ENCODE data around the gene ESYT3. TPM values are rescaled to one million over a fixed set of nuclear protein-coding genes. Genes with fewer than 3 reads are reported as not detected.

Gene ESYT3
- total and polyA plus RNA-seq, 2 of the 8 experiments (the other 6 are each of a cell fraction or from before 2014, with no cell fraction given), result 4.4 to 7.3 TPM

DNA sequence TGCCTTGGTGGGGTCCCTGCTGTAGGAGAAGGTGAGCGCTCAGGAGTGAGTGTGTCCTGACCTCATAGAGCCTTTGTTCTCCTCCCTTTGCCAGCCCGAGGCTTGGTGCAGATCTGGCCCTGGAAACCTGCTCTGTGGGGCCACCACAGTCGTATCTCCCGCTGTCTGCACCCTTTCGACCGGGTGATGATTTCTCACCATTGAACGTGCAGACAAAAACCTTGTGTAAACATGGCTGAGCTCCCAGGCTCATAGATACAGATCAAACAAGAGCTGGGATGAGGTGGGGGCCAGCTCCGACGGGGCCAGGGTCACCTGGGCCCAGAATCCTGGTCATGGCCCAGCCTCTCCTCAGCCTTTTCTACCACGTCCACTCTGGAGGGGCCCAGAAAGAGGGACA lies 34.6 kb upstream of the ESYT3 start (continued):
- TF ChIP-seq, protein P1, sequence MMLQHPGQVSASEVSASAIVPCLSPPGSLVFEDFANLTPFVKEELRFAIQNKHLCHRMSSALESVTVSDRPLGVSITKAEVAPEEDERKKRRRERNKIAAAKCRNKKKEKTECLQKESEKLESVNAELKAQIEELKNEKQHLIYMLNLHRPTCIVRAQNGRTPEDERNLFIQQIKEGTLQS (IDR thresholded peaks at IDR 0.05; ENCODE audit: insufficient read depth, low read depth, low read length), result no peak

All from H1 (cell line).